C4-2B (cell line): ENCODE measurements around the gene FBXO34.

Source experiments
- CTCF ChIP-seq: fragments of 450-650 bp; conservative IDR thresholded peaks from 2 replicates; pipeline ENCODE4 v1.5.1; 2017; ENCODE audit warnings: mild to moderate bottlenecking
- ZFX ChIP-seq: fragments of 450-650 bp; IDR thresholded peaks from 2 replicates; pipeline ENCODE4 v1.6.1; 2017

- TF ChIP-seq CTCF (no peak), ZFX (no peak)
Observed at GRCh38 chr14:55256586-55256985, 14.6 kb upstream of the FBXO34 start.
